Sigmoid colon (tissue), 4 donors: ENCODE results near the gene KCTD15.

Source experiments
- POLR2A ChIP-seq, 2 donors: fragments of 450-650 bp; IDR thresholded peaks; one replicate each; pipeline ENCODE4 v1.6.1; 2016; ENCODE audit warnings: antibody characterized with exemption in 2 of 2, mild to moderate bottlenecking in 2 of 2, moderate library complexity in 2 of 2
- POLR2AphosphoS5 ChIP-seq, 4 donors: sonication (generic); formaldehyde crosslinking; IDR thresholded peaks; one replicate each; pipeline ENCODE4 v1.6.1; 2017; ENCODE audit warnings: antibody characterized with exemption in 4 of 4
- TF ChIP-seq, protein P1 (sequence below), 4 experiments: fragments of 450-650 bp in 3 of 4; fragments of 200-600 bp in 1 of 4; IDR thresholded peaks; one replicate each; pipeline ENCODE4 v1.5.1; 2016 to 2019; ENCODE audit warnings: antibody characterized with exemption in 4 of 4, mild to moderate bottlenecking in 3 of 4, moderate library complexity in 2 of 4

DNA sequence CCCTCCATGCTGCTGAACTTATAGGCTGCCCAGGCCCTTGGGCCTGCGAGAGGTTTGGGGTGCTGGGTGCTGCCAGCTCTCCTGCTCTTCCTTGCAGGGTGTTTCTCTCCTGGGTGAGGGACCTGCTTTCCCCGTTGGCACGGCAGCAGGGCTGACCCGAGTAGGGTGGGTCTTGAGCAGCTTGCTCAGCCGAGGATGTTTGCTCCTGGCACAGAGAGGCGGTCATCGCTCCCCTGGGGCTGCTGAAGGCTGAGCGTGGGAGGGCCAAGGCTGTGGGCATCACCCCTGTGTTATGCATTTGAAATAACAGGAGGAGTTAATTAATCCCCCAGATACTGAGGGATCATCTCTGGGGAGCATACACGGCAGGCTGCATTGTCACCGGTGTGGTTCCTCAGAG, 5.3 kb downstream of the KCTD15 start:
- TF ChIP-seq POLR2A (IDR thresholded peaks at IDR 0.05), result no peak
- TF ChIP-seq, protein P1, sequence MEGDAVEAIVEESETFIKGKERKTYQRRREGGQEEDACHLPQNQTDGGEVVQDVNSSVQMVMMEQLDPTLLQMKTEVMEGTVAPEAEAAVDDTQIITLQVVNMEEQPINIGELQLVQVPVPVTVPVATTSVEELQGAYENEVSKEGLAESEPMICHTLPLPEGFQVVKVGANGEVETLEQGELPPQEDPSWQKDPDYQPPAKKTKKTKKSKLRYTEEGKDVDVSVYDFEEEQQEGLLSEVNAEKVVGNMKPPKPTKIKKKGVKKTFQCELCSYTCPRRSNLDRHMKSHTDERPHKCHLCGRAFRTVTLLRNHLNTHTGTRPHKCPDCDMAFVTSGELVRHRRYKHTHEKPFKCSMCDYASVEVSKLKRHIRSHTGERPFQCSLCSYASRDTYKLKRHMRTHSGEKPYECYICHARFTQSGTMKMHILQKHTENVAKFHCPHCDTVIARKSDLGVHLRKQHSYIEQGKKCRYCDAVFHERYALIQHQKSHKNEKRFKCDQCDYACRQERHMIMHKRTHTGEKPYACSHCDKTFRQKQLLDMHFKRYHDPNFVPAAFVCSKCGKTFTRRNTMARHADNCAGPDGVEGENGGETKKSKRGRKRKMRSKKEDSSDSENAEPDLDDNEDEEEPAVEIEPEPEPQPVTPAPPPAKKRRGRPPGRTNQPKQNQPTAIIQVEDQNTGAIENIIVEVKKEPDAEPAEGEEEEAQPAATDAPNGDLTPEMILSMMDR (IDR thresholded peaks at IDR 0.05), result no peak
- no peak for TF ChIP-seq POLR2AphosphoS5 (IDR thresholded peaks at IDR 0.05)
